Suprapubic skin (tissue), 4 donors: Measurements from ENCODE around the gene PIEZO1. TPM values are rescaled to one million over a fixed set of nuclear protein-coding genes. Genes with fewer than 3 reads are reported as not detected.

Experiments
- DNase-seq, 2 donors: peaks; one replicate each; pipeline ENCODE4 v3.0.0-alpha.2; 2019; ENCODE audit warnings: low spot score in 2 of 2
- H3K27ac ChIP-seq: fragments of 200-600 bp; sonication (generic); one replicate; pipeline ENCODE4 v1.5.1; 2019
- H3K27me3 ChIP-seq: fragments of 200-600 bp; sonication (generic); one replicate; pipeline ENCODE4 v1.5.1; 2019
- H3K36me3 ChIP-seq: fragments of 200-600 bp; sonication (generic); one replicate; pipeline ENCODE4 v1.5.1; 2019
- H3K4me1 ChIP-seq: fragments of 200-600 bp; sonication (generic); one replicate; pipeline ENCODE4 v1.5.1; 2019
- H3K4me3 ChIP-seq: fragments of 200-600 bp; sonication (generic); one replicate; pipeline ENCODE4 v1.5.1; 2019; ENCODE audit warnings: mild to moderate bottlenecking
- H3K9me3 ChIP-seq: fragments of 200-600 bp; sonication (generic); one replicate; pipeline ENCODE4 v1.5.1; 2019
- EP300 ChIP-seq: sonication (generic); formaldehyde crosslinking; IDR thresholded peaks from one replicate; pipeline ENCODE4 v1.6.1; 2017; ENCODE audit warnings: antibody characterized with exemption
- POLR2A ChIP-seq, 2 donors: fragments of 450-650 bp; IDR thresholded peaks; one replicate each; pipeline ENCODE4 v1.6.1; 2017; ENCODE audit warnings: antibody characterized with exemption in 2 of 2, mild to moderate bottlenecking in 2 of 2, moderate library complexity in 2 of 2
- POLR2AphosphoS5 ChIP-seq, 3 donors: sonication (generic); formaldehyde crosslinking; IDR thresholded peaks; one replicate each; pipeline ENCODE4 v1.6.1; 2017; ENCODE audit warnings: antibody characterized with exemption in 3 of 3
- WGBS: methylation state at CpG from one replicate; pipeline ENCODE4 v1.1.5; 2018; 5-methylcytosine and 5-hydroxymethylcytosine counted together
- total RNA-seq, 4 donors: library from RNA; depleted of rRNA; stranded (reverse); fragments of >200 nt; gene quantifications; one replicate each; pipeline ENCODE4 v1.1.0, GENCODE V29; 2016
- TF ChIP-seq, protein P1 (sequence below), 2 donors: fragments of 200-600 bp in 1 of 2; fragments of 450-650 bp in 1 of 2; sonication (generic) in 1 of 2; IDR thresholded peaks; one replicate each; pipeline ENCODE4 v1.5.1; 2016 to 2019; ENCODE audit warnings: antibody characterized with exemption in 2 of 2, mild to moderate bottlenecking in 1 of 2, moderate library complexity in 1 of 2

Gene PIEZO1
- total RNA-seq, 4 donors from 2014 or later: 185 to 269 (median 224) TPM

DNA sequence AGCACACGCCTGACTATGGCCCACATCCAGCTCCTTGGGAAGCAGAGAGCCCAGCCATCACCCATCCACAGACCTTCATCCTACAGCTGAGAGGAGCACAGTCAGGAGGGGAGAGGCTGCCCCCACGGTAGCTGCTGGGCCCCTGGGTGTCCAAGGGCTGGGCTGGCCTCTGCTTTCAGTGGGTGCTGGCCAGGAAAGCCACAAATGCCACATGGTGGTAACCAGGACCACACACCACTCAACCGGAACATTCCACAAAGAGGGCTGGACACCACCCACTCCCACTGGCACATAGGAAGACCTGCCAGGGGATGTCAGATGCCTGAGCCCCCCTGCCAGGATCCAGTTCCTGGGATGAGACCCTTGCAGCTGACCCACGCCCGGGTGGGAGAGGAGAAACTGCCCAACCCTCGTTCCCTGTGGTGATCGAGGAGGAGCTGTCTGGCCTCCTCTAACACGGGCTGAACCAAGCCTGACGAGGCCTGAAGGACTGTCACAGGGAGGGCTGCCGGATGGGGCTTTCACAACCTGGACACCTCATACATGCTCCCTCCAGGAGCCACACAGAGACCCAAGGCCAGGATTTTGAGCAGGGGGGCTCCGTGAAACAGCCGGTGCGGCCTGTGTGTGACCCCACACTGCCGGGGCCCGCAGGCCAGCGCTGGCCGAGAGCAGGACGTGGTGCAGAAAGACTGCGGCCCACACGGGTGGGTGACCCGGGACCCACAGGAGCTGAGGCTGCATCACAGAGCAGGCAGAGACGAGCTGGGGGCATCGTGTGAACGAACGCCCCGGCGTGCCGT is 30.7 kb downstream of the PIEZO1 start:
- 89% methylated on average over 6 of the region's 28 CpGs for WGBS
- no peak for DNase-seq
- TF ChIP-seq, protein P1, sequence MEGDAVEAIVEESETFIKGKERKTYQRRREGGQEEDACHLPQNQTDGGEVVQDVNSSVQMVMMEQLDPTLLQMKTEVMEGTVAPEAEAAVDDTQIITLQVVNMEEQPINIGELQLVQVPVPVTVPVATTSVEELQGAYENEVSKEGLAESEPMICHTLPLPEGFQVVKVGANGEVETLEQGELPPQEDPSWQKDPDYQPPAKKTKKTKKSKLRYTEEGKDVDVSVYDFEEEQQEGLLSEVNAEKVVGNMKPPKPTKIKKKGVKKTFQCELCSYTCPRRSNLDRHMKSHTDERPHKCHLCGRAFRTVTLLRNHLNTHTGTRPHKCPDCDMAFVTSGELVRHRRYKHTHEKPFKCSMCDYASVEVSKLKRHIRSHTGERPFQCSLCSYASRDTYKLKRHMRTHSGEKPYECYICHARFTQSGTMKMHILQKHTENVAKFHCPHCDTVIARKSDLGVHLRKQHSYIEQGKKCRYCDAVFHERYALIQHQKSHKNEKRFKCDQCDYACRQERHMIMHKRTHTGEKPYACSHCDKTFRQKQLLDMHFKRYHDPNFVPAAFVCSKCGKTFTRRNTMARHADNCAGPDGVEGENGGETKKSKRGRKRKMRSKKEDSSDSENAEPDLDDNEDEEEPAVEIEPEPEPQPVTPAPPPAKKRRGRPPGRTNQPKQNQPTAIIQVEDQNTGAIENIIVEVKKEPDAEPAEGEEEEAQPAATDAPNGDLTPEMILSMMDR (IDR thresholded peaks at IDR 0.05): no peak
- peaks cover 23% of the 10 kb centered on the region for H3K4me1 ChIP-seq
- no peak overlapping the region for H3K27ac ChIP-seq
- H3K27me3 ChIP-seq: no peaks in the 10 kb centered on the region
- H3K36me3 ChIP-seq: peaks cover 5% of the 10 kb centered on the region
- H3K4me3 ChIP-seq: no peak overlapping the region
- no peaks in the 10 kb centered on the region for H3K9me3 ChIP-seq

DNA sequence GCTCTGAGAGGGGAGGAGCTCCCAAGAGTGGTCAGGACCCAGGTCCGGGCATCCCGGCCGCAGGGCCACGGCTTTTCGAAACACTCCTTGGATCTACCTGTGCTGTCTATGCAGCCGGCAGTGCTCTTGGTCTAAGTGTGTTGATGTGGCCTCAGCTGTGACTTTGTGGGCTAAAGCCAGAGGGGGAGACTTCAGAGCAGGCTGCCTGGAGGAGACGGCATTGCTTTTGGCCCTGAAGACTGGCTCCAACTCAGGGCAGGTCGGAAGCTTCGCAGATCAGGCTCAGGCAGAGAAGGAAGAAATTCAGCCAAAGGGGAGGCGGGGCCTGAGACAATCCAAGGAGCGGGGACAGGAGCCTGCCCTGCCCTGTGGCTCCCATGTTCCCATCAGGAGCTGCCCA is 31.4 kb downstream of the PIEZO1 start:
- no peak for TF ChIP-seq POLR2AphosphoS5 (IDR thresholded peaks at IDR 0.05)
- no peak for TF ChIP-seq POLR2A (IDR thresholded peaks at IDR 0.05)
- TF ChIP-seq EP300: no peak
- Histone ChIP-seq H3K4me1 (peaks cover 22% of the 10 kb centered on the region), H3K9me3 (no peaks in the 10 kb centered on the region), H3K36me3 (peaks cover 5% of the 10 kb centered on the region), H3K4me3 (no peak overlapping the region), H3K27me3 (no peaks in the 10 kb centered on the region), H3K27ac (no peak overlapping the region)
- WGBS: 91% methylated on average over 8 of the region's 11 CpGs
- no peak for DNase-seq

GRCh38 chr16:88753191-88753590 is 31.8 kb downstream of the PIEZO1 start:
- H3K36me3 ChIP-seq: peaks cover 5% of the 10 kb centered on the region
- no peaks in the 10 kb centered on the region for H3K27me3 ChIP-seq
- no peak overlapping the region for H3K27ac ChIP-seq
- H3K4me1 ChIP-seq: peaks cover 22% of the 10 kb centered on the region
- no peak for TF ChIP-seq POLR2AphosphoS5 (IDR thresholded peaks at IDR 0.05)
- H3K9me3 ChIP-seq: no peaks in the 10 kb centered on the region
- no peak overlapping the region for H3K4me3 ChIP-seq
- no peak for DNase-seq
- 100% methylated on average over 1 of the region's 13 CpGs for WGBS

DNA sequence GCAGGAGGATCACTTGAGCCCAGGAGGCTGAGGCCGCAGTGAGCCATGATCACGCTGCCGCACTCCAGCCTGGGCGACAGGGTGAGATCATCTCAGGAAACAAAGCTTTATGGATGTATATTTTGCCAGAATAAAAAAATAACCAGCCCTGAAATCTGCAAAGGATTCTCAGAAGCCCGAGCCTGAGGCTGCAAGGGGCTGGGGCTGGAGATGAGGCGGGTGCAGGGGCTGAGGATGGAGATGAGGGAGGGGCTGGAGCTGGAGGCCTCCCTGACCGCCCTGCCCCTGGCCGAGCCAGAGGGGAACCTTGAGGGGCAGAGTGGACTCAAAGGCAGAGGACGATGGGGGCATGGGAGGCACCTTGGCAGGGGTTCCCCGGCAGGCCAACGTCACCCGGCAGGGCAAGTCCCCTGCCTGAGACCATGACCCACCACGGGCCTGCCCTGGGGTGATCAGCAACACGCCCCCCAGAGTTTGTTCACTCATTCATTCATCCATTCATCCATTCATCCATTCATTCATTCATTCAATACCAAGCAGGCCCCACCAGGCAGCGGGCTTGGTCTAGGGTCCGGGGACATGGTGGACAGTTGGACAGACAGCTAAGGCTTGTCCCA is 32.5 kb downstream of the PIEZO1 start:
- TF ChIP-seq, protein P1 (IDR thresholded peaks at IDR 0.05): no peak
- no peak for TF ChIP-seq POLR2AphosphoS5 (IDR thresholded peaks at IDR 0.05)
- no peak for TF ChIP-seq EP300
- TF ChIP-seq POLR2A (IDR thresholded peaks at IDR 0.05): no peak
- Histone ChIP-seq H3K9me3 (no peaks in the 10 kb centered on the region), H3K4me1 (peaks cover 25% of the 10 kb centered on the region), H3K4me3 (no peak overlapping the region), H3K27ac (no peak overlapping the region), H3K27me3 (no peaks in the 10 kb centered on the region), H3K36me3 (peaks cover 5% of the 10 kb centered on the region)
- 89% methylated on average over 16 of the region's 16 CpGs for WGBS
- DNase-seq: no peak

GRCh38 chr16:88750854-88751253 is 34.2 kb downstream of the PIEZO1 start:
- H3K27me3 ChIP-seq: no peaks in the 10 kb centered on the region
- no peak overlapping the region for H3K4me3 ChIP-seq
- no peaks in the 10 kb centered on the region for H3K9me3 ChIP-seq
- H3K36me3 ChIP-seq: peaks cover 5% of the 10 kb centered on the region
- 94% methylated on average over 5 of the region's 12 CpGs for WGBS
- no peak overlapping the region for H3K27ac ChIP-seq
- TF ChIP-seq POLR2A (IDR thresholded peaks at IDR 0.05): no peak
- TF ChIP-seq POLR2AphosphoS5 (IDR thresholded peaks at IDR 0.05): no peak
- H3K4me1 ChIP-seq: peaks cover 38% of the 10 kb centered on the region
- DNase-seq: no peak

- Histone ChIP-seq H3K27me3 (no peaks in the 10 kb centered on the region), H3K27ac (no peak overlapping the region), H3K4me3 (no peak overlapping the region), H3K4me1 (peaks cover 31% of the 10 kb centered on the region), H3K9me3 (no peaks in the 10 kb centered on the region), H3K36me3 (peaks cover 5% of the 10 kb centered on the region)
- TF ChIP-seq POLR2AphosphoS5 (IDR thresholded peaks at IDR 0.05): no peak
- TF ChIP-seq EP300: no peak
- TF ChIP-seq, protein P1 (IDR thresholded peaks at IDR 0.05): no peak
- no peak for TF ChIP-seq POLR2A (IDR thresholded peaks at IDR 0.05)
- 98% methylated on average over 26 of the region's 26 CpGs for WGBS
- DNase-seq: no peak
These were observed 35.7 kb downstream of the PIEZO1 start for GRCh38 chr16:88749358-88749757.
